ENCODE measurements around the gene POLR2L.

The POLR2L gene

DNA sequence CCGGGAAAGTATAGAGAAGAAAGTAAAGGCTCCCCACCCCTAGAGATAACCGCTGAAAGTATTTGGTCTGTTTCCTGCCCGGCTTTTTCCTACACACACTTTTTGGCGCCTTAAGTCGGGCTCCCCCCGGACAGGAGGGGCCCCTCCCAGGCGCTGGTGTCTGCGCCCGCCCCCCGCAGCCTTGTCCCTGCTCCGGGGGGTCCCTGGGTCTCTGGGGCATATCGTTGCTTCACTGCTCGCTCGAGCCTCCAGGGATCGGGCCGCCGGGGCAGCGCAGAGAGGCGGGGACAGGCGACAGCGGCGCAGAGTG is 15.5 kb downstream of the POLR2L start:
- DNase-seq (ENCODE audit: low spot score): no peak

DNA sequence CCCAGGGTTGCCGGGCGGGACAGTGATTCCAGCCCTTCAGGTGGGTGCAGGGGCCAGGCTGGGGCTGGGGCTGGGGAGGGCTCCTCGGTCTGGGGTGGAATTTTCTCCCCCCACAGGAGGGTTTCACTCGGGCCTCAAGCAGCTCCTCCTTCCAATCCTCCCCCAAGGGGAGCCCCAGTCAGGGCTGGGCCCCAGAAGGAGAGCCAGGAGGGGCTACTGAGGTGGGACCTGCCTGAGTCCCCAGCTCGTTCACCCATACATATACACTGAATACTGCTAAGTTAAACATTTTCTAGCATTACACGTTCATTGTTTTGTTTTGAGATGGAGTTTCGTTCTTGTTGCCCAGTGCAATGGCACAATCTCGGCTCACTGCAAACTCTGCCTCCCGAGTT is 16.1 kb downstream of the POLR2L start:
- DNase-seq (ENCODE audit: low spot score): no peak

DNA sequence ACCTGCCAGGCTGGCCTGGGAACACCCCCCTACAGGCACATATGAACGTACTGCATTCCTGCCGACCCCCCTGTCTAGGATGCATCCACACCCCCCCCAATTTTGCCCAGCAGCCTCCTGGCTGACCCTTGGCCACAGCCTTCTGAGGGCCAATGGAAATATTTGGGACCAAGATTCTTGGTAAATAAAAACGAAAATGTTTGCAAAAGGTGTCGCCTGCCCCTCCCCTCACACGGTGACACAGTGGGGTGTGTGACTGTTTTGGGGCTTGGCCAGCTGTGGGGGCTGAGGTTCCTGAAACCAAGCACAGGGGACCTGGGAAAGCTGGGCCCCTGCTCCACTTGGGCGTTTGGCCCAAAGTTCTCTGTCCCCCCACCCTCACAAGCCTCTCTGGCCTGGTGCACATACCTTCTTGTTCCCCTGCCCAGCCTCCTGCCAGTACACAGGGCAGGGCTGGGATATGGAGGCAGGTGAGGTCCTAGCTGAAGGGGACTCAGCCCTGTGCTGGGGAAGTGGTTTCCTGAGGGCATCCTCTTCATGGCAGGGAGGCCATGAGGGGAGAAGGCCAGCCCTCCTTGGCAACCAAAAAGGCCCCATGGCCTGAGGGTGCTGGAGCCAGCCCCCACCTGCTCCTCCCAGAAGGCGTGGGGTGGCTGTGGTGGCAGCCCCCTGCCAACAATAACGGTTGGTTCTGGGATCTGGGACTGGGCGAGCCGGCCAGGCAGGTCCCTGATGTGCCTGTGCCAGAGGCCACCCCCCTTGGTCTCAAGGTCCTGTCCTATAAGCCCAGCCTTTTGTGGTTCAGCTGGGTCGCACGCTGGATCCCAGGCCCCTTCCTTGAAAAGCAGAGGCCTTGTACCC is 16.7 kb downstream of the POLR2L start:
- DNase-seq (ENCODE audit: low spot score): no peak

DNA sequence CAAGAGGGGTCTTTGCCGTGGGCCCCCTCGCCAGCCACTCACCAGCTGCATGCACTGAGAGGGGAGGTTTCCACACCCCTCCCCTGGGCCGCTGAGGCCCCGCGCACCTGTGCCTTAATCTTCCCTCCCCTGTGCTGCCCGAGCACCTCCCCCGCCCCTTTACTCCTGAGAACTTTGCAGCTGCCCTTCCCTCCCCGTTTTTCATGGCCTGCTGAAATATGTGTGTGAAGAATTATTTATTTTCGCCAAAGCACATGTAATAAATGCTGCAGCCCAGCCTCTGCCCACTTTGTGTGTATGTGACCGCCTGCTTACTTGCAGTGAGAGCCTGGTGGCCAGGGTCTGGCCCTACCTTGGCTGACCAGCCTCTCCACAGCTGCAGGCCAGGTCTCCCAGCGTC is 17.4 kb downstream of the POLR2L start:
- DNase-seq (ENCODE audit: low spot score): no peak

DNA sequence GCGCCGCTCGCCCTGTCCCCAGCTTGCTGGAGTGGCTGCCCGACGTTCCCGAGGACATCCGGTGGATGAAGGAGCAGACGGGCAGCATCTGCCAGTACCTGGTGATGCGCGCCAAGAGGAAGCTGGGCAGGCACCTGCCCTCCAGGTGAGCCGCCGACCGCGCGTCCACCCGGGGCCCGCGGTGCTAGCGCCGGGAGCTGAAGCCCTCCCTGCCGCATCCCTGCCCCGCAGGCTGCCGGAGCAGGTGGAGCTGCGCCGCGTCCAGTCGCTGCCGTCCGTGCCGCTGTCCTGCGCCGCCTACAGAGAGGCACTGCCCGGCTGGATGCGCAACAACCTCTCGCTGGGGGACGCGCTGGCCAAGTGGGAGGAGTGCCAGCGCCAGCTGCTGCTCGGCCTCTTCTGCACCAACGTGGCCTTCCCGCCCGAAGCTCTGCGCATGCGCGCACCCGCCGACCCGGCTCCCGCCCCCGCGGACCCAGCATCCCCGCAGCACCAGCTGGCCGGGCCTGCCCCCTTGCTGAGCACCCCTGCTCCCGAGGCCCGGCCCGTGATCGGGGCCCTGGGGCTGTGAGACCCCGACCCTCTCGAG is 17.9 kb downstream of the POLR2L start:
- no peak for DNase-seq (ENCODE audit: low spot score)

DNA sequence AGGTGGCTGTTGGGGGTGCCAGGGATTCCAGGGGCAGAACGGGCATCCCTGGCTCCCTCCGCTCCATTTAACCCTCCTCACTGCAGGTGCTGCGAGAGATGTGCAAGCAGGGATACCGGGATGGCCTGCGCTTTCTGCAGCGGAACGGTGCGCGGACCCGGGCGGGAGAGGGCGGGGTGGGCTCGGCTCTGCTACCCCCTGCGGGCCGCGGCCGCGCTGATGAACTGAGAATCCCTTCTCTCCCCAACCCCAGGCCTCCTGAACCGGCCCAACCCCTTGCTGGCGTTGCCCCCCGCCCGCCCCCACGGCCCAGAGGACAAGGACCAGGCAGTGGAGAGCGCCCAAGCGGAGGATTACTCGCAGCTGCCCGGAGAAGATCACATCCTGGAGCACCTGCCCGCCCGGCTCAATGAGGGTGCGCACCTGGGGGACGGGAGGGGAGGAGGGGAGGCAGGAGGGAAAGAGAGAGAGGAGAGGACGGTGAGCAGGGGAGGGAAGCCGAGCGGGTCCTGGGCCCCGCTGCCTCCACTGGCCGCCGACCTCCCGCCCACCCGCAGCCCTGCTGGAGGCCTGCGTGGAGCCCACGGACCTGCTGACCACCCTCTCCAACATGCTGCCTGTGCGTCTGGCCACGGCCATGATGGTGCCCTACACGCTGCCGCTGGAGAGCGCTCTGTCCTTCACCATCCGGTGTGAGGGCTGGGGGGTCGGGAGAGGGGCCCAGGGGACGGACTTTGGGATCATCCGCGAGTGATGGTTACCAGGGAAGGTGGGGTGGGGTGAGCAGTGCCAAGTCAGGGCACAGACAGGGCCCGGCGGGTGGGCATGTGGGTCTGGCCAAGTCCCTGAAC is 18.7 kb downstream of the POLR2L start:
- DNase-seq (ENCODE audit: low spot score): no peak

DNA sequence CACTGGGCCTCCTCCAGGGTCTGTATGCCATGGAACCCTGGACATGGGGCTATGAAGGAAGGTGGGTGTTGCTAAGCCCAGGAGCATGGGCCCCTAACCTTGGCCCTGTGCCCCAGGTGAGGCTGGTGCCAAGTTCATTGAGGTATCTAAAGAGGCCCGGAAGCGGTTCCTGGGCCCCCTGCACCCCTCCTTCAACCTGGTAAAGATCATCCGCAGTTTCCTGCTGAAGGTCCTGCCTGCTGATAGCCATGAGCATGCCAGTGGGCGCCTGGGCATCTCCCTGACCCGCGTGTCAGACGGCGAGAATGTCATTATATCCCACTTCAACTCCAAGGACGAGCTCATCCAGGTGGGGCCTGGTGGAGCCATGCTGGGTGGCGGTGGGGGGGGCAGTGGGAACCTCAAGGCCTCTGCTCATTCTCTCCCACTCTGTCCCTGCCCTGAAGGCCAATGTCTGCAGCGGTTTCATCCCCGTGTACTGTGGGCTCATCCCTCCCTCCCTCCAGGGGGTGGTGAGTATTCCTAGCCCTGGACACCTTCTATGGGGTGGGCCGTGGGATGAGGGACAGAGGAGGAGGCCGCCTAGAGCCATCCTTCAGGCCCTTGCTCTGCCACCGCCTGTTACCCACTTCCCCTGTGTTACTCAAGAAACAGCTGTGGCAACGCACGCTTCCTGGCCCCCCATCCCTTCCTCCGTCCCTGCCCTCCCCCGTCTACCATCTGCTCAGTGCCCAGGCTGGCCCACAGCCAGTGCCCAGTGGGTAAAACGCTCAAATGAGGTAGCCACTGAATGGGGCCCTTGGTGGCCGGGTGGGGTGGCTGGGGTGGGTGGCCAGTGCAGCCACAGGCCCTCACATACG is 20.6 kb downstream of the POLR2L start:
- no peak for DNase-seq (ENCODE audit: low spot score)

DNA sequence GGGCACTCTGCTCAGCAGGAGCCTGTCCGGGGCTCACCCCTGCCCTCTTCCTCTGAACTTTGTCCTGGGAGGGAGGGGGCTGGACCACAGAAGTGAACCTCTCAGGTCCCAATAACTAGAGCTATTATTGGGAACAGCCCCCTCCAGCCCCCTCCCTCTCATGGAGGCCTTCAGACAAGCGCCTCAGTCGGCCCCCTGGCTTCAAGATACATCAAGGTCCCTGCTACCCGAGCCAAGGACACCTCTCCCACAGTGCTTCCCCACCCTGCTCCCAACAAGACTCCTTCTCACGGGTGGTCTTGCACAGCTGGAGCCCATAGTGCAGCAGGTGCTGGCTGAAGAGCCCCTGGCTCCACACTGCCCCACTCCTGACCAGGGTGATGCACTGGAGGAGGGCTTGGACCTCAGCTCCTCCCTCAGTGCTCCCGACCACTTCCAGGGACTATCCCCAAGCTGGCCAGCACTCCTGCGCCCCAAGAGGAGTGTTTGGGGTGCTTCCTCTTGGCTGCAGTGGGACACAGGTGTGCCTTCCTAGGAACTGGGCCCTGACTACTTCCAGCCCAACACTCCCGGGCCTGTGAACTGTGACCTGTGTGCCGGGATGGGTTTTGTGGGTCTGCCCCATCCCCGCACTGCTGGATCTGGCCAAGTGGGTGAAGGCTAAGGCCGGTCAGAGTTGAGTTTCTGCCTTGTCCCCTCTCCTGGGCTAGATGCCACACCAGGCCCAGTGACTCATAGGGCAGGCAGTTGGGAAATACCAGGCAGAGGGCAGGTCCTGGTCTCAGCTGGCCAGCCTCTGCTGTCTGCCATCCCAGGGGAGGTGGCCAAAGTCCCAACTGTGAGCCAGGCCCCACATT is 21.4 kb downstream of the POLR2L start:
- no peak for DNase-seq (ENCODE audit: low spot score)

DNA sequence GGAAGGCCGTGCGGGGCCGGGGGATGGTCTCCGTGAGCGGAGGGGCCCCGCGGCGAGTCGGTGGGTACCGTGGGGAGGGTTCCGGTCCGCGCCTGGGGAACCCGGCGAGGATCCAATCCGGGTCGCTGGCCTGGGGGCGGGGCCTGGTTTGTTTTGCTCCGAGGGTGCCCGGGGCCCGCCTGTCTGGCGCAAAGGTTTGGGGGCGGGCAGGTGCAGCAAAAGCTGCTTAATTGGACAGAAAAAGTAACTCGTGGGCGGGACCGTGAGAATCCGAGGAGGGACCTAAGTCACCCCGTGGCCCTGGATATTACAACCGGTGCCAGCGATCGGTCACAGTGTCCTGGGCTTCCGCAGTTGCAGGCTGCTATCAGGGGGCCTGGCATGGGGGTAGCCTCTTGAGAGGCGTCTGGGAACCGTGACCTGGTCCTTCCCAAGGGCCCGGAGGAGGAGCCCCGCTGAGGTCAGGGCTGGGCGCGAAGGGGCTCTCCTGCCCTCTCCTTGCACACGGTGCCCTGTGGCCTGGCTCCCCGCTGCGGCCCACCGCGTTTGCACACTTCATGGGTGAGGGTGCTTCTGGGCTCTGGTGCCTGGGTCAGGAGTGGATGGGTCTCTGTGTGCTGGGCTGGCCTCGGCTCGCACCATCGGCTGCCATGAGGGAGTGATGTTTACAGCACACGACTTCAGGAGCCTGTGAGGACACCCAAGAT is 22.2 kb downstream of the POLR2L start:
- peak; percentile 61 for DNase-seq (ENCODE audit: low spot score)

DNA sequence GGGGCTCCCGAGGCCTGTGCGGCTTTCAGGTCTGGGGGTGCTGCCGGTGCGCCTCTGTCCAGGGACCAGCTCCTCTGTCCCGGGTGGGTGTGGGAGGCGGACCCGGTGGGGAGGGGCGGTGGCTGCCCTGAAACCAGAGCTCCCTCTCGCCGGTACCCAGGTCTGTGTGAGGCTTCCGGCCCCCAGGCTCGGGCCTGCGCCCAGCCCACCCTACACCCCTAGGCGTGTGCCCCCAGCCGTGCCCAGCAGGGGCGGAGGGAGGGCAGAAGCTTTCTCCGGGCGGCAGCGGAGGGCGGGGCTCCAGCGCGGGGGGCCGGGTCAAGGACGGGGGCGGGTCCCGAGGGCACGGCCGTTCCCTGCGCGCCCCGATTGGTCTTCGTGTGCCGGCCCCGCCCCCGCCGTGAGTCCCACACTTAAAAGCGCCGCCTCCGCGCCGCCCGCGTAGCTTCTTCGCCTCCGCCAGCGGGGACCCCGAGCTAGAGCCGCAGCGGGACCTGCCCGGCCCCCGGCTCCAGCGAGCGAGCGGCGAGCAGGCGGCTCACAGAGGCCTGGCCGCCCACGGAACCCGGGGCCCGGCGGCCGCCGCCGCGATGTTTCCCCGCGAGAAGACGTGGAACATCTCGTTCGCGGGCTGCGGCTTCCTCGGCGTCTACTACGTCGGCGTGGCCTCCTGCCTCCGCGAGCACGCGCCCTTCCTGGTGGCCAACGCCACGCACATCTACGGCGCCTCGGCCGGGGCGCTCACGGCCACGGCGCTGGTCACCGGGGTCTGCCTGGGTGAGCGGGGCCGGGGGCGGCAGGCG is 23.0 kb downstream of the POLR2L start:
- peak; percentile 90 for DNase-seq (ENCODE audit: low spot score)

DNA sequence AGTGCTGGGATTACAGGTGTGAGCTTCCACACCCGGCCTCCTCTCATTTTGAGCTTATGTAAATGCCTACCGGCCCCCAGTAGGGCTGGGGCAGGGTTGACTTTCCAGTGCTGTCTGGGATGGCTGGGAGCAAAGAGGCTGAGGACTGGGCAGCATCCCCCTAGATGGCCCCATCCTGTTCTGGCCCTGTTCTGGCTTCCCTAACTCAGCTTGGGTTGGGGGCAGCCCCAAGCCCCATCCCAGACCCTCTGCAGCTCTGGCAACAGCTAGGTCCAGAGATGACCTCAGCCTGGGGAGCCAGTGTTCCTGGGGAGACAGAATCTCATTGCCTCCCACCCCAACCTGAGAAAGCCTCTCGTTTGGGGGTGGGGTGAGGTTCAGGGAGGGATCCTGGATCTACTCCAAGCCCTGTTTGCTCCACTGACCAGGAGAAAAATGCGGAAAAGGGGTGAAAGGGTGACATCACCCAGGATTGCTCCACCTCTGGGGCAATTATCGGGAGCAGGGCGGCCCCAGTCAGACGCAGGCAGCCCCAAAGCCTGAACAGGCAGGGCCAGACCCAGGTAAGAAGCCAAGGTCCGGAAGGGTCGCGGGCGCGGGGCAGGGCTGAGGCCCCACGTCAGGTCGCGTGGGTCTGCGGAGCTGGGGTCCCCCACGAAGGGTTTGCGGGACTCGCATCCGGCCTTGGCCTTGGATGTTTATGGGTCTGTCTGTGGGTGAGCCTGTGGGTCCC is 23.8 kb downstream of the POLR2L start, which contains the start of gene PNPLA2:
PNPLA2 (plus strand) TSS at position 519 of the 733 bp plus-strand sequence. CDS start 805 bp downstream, outside the sequence.
- DNase-seq (ENCODE audit: low spot score): no peak

DNA sequence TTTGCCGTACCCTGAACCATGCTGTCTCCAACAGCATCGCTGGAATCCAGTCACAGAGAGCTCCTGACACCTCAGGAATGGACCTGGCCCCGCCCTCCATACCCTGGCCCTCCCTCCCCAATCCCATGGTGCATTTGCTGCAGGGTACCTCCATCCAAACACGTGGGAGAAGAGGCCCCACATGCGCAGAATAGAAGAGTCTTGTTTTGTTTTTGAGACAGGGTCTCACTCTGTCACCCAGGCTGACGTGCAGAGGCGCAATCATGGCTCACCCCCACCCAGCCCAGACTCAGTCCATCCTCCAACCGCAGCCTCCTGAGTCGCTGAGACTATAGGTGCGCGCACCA is 25.9 kb downstream of the POLR2L start:
- DNase-seq (ENCODE audit: low spot score): no peak

DNA sequence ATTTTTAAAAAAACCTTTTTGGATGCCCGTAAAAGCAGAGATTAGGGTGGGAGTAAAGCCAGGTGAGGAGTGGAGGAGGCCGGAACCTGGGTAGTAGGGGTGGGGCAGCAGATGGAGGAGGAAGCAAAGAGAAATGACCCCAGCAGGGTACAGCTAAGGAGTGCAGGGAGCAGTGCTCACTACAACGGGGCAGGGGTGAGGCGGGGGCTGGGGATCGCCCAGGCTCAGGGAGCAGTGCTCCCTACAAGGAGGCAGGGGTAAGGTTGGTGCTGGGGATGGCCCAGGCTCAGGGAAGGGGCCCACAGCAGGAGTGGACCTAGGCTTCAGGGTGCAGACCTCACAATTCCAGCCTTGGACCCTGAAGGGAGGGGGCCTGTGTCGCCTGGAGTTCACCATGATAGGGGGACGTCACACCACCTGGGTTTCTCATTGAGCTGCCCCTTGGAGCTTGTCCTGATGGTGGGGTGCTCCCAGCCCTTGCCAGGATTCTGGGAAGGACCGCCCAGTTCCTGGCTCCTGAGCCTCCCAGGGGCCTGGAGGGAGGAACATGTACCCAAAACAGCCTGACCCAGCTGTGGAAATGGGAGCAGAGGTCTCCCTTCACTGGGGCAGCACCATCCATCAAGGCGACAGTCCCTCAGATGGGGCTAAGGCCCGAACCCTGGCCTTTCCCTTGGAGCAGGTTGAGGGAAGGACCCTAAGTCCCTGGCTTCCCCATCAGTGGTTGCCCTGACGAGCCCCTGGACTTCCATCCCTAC is 26.5 kb downstream of the POLR2L start:
- DNase-seq (ENCODE audit: low spot score): no peak

DNA sequence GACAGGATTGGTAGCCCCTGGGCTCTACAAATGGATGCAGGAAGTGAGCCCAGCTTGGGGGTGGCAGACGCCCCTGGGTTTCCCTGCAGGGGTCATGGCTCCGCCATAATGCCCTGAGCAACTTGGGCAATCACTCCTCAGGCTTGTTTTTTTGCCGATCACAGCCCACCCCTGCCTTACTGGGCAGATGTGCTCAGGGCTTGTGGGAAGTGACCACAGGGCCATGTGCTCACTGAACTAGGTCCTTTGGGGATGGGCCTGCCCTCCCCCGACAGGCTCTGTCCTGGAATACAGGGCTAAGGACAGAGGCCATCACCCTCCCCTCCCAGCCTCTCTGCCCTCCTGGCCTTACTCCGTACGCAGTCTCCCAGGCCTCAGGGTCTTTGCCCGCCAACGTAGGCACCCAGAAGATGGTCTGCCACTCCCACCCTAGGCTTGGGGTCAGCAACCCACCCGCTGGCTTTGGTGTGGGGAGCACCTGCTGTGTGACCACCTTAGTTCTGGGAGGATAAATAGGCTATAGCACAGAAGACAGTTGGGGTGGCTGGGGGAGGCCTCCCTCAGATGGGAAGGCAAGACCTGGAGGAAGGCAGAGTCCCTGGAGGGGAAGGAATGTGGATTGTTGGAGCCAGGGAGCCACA is 28.8 kb downstream of the POLR2L start:
- DNase-seq (ENCODE audit: low spot score): no peak

DNA sequence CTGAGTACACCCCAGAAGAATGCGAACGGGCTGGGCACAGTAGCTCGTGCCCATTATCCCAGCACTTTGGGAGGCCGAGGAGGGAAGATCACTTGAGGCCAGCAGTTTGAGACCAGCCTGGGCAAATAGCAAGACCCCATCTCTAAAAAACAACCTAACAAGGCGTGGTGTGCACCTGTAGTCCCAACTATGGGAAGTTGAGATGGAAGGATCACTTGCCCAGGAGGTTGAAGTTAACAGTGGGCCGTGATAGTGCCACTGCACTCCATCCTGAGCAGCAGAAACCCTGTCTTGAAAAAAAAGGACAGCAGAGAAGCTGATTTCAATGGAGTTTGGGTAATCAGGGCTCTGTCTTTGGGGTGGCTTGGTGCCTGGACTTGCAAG is 29.3 kb downstream of the POLR2L start:
- DNase-seq (ENCODE audit: low spot score): no peak

DNA sequence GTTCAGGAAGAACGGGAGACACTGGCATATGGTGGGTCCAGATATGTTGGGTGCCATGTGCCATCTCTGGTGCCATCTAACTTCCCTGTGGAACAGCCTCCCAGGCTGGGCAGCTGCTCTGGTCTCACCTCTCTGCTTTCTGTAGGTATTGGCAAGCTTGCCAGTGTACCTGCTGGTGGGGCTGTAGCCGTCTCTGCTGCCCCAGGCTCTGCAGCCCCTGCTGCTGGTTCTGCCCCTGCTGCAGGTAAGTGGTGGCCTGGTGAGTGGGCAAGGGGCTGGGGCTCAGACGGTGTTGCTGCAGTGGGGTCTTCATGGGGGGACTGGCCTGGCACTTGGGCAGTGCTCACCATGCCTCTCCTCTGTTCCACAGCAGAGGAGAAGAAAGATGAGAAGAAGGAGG is 29.9 kb downstream of the POLR2L start:
- DNase-seq (ENCODE audit: low spot score): no peak

DNA sequence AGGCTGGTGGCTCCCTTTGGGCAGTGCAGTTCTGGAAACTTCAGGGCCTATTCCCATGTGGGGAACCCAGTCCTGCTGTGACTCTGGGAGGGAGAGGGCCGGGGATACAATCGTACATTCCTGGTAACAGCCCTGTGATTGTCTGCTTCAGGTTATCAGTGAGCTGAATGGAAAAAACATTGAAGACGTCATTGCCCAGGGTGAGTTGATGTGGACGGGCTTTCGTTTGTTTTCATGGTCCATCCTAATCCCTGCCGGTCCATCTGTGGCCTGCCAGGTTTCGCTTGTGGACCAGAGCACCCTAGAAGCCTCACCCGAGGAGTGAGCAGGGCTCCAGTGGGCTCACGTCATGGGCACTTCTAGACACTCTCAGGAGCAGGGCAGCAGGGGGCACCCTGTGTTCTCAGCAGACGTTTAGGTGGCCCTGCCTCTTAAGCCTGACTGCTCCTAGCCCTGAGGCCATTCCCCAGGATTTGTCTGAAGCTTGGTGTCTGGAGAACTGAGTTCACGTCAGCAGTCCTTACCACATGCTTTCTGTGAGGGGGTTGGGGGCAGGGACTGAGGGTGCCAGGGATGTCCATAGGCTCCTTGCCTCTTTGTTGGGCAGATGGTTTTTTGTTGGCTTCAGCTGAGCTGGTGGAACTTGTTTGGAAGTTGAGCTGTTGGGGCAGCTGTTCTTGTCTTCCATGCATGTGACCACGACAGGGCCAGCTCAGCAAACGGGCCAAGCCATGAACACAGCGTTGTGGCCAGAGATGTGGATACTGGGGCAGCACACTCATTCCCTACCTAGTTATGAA is 30.7 kb downstream of the POLR2L start:
- no peak for DNase-seq (ENCODE audit: low spot score)
